ENCODE data around the gene ADAMTS15.

ADAMTS15 gene

DNA sequence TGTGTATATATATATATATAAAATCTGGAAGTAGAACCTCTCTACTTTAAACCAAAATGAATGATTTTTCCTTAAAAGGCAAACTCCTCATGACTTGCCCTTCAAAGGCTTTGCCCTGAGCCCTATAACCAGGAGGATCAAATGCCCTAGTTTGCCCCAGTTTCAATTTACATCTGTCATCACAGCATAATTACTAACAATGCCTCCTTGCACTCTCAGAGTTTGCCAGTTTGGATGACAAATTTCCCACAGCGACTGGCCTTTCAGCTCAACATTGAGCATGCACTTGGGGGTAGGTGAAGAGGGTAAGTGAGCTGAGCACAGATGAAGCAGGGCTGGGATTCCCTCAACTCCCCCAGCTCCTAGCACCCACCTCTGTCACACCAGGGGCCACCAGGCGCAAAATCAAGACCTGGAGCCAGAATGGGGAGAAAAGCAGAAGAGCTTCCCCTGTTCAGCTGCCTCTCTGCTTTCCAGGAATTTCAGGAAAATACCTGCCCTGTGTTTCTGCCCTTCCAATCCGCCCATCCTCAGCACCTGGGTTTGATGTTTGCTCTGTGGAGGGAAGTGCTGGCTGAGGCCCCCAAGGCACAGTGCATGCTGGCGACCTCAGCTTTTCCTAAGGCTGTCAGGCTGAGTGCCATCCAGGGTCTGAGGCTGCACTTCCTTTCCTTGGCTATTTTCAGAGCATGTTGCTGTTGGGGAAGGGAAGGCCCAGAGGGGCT, 67.5 kb downstream of the ADAMTS15 start:
- DNase-seq, result no peak

DNA sequence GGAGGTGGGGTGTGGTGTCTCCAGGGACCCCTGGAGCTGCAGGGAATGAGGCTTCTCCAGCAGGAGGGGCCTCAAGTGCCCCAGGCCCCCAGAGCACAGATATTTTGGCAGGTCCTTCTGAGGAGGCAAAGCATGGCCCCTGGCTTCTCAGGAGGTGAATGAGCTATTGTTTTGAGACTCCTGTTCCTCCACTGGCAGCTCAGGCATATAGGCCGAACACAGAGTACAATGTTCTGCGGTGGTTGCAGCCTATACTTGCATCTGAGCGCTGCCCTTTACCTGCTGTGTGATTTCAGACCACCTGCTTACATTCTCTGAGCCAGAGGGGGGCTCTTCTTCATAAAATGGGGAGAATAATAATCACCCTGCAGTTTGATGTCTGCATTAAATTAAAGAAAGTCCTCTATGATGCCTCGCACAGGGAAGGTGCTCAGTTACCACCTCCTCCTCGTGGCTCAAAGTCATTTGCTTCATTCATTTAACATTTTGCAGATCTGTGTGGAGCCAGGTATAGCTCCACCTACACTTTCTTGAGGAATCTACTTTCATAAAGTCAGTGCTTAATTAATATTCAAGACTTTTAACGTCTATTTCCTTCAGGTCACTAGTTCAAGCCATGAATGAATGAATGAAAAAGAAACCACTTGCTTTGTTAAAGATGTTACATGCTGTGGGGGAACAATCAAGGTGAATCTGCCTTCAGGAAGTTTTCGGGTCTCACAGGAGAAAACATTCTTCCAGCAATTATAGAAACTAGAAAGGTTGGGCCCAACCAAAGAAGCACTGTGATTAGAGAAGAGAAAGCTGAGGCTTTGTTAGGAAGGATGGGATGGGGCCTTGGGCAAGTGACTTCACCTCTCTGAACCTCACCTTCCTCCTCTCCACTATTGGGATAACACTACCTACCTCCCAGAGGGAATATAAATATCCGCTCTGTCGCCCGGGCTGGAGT, 68.4 kb downstream of the ADAMTS15 start:
- DNase-seq, result no peak

DNA sequence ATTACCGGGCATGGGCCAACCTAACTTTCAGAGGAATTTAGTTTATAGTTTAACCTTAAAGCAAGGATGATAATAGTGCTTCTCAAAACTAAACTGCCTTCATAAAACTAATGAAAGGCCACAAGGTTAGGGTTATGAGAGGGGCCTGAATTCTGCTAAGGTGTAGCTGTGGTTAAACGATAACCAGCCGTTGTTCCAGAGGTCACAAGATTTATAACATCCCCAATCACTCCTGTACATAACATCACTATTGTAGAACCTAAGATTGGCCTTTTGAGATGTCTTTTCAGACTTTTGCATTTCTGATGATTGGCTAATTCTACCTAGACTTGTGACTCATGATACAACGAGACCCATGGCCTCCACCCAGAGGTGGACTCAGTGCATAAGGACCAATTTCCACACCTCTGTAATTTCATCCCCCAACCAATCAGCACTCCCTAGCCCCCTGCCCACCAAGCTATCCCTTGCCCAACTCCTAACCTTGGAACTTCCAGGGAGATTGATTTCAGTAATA, 69.8 kb downstream of the ADAMTS15 start:
- no peak for DNase-seq

DNA sequence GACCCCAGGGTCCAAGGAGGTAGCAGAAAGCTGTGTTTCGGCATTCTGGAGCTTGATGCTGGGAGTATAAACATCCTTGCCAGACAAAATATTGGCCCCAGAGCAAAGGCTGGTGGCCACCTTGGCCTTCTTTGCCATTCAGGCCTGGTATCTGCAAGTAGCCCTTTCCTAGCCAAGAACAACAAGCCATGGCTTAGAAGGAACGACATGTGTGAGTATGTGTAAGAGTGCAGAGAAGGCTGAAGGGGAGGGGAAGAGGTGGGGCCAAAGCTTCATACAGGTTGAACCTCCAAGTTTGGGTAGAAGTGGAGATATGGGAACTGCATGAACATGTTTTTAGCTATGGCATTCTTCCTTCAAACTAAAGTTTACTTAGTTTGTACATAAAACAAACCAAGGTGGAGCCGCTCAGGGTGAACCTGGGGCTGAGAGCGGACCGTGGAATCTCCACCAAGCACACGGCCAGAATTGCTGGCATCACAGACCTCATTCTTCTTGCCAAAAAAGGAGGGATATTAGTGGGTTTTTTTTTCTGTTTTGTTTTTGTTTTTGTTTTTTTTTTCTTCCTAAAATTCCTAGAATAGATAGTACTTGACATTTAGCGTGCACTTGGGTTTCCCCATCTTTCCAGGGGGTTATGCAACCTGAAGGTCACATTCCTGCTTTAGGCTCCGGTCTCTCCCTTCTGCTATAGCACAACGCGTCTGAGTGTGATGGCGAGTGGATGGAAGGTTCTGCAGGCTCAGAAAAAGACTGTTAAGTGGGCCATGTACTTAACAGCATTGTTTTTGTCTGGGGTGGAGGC, 70.9 kb downstream of the ADAMTS15 start:
- DNase-seq, result no peak

DNA sequence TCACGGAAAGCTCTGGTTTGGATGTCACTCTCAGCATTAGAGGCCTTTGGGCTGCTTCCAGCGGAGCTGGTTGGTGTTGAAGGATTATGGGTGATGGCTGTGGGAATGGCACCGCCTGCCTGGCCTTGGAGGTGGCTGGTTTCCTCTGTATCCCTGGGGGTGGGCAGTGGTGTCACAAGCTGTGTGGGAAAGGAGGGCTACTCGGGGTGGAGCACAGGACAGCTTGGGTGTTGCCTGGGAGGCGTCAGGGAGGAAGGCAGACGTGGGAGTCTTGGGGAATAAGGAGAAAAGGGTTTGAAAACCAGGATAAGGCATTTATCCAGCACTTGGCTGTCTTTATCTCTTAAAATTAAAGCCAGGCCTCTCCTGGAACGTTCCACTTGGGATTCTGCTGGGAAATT, 71.8 kb downstream of the ADAMTS15 start:
- no peak for DNase-seq

DNA sequence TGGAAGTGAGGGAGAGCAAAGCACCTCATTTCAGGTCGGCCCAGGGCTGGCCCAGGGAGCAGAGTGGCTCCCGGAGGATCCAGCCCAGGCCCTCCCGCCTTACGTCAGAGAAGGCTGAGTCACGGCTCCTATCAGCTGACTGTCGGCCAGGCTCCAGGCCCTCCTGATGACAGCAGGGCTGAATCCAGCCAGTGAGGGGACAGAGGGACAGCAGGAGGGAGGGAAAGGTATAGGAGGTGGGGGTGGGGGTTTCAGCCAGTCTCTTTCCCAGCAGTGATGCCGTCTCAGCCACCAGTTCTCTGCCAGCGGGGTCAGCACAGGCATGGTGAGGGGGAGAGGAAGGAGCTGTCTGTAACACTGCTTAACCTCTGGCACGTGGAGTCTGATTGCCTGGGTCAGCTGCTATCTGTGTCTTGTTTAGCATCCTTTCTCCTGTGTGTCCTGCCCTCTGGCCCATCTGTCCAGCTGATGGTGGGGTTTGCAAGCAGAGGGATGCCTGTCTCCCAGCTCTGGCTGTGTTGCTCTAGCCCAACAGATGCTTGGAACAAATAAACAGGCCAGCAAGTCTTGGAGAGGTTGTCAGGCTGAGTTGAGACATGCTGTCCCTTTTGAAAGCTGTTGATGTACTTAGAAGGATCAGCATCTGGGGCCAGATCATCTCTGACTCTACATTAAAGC, 74.0 kb downstream of the ADAMTS15 start:
- no peak for DNase-seq

DNA sequence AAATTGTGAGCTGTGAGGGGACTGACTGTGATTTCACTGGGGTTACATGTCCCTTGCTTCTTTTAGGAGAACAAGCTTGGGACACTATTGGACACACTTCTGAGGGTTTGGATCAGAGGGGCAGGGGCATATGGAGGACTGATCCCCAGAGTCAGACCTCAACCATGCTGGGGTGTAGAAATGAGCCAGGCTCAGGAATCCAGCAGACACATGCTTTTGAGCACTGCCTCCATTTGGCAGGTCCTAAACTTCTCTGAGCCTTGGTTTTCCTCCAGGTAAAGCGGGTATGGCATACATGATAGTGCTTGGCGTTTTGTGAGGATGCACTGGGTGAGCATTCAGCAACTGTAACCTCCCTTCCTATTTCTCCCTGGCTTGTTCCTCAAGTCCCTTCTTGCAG, 74.7 kb downstream of the ADAMTS15 start:
- DNase-seq, result no peak

DNA sequence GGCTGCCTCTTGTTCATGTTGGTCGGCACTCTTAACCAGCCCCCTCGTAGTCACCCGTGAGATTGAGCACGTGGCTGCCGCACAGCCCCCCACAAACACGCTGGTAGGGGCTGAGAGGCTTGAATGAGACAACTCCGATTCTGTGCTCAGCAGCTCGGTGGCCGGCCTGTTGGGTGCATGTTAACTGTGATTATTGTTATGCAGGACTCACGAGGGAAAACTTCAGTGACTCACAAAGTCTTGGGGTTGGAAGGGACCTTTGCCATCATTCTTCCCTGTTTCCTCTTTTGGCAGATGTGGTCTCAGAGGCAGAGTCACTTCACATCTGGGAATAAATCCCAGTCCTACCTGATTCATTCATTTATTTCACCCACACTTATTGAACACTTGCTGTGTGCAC, 75.2 kb downstream of the ADAMTS15 start:
- DNase-seq, result no peak

DNA sequence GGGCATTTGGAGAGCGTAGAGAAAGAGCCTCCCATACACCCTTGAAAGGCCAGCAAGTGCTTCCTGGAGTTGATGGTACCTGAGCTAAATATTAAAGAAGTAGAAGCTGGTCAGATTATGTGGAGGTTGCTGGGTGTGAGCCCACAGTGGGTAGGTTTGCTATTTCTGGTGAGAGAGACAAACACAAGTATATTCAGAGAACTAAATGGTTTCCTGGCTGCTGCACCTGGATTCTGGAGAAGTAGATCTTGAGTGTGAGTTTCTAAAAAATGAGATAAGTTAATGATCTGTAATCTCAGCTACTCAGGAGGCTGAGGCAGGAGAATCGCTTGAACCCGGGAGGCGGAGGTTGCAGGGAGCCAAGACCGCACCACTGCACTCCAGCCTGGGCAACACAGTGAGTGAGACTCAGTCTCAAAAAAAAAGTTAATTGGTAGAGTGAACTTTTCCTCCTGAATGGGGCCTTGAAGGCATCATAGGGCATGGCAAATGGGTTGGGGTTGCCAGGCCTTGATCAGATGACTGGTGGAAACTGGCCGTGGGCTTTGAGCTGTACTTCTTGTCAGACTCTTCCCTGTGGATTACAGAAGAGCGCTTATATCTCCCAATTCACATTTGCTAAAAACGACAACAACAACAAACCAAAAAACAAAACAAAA, 75.8 kb downstream of the ADAMTS15 start:
- no peak for DNase-seq

DNA sequence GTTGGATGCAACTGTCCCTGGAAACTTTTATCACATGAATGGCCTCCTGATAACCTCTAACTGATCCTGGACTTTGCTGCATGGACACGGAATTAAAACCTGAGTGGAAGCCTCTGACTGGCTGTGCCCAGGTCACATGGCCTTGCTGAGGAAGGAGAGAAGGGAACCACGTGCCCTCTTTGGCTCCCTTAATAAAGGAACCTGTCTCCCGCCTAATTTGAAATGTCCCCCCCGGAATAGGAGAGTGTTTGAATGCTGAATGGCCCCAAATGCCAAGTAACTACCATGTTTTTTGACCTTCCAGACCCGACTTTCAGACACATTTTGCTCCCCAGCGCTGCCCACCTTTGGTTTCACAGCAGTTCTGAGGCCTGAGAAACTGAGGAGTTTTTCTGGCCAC, 76.9 kb downstream of the ADAMTS15 start:
- DNase-seq, result no peak
